ENCODE measurements around the gene SLC1A2.

The SLC1A2 gene

DNA sequence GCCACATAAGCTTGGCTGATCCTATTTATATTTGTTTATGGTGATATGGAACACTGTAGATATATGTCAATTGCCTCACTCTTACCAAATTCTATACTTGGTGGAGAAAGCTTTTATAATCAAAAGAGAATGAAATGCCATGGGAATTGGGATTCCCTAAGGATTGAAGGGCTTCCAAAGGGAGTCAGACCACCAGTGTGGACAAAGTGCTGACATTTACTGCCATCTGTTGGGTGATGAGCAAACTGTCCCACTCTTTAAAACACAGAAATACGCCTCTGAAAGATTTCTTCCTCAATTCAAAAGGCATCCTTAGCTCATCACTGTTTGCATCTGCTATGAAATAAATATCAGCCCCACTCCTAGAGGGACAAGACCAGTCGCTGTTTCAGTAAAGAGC is 7.1 kb downstream of the SLC1A2 start:
- DNase-seq: no peak

DNA sequence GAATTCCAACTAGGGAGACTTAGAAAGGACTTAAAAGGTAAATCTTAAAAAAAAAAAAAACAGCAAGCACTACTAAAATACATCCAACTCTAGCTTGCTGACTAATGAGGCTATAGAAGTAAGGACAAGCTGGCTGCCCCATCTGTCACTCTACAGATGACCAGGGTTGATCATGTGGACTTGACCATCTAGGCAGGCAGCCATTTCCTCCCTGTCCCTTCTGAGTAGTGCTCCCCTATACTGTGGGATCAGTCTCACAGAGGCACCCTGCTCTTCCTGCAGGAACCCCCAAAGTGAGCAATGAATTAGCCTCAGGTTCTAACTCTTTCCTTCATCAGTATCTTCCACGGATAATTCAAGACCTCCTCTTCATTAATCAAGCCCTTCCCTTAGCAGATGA is 12.3 kb downstream of the SLC1A2 start:
- no peak for DNase-seq

DNA sequence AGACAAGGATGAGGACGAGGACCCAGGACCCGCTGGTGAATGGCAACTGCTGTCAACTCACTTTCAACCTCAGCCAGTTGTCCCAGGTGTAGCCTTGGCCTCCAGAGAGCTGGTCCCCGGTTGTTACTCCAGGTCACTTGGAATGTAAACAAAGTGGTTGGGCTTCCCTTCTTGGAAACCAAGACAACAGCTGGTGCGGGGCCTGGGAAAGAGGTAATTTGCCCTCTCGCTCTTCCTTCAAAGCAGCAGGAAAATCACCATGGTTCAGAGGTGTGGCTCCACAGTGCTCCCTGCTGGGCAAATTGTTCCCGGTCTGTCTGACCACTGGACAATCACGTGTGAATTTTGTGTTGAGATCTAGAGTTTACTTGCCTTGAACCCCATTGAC is 15.0 kb downstream of the SLC1A2 start:
- peak; percentile 17 for DNase-seq

DNA sequence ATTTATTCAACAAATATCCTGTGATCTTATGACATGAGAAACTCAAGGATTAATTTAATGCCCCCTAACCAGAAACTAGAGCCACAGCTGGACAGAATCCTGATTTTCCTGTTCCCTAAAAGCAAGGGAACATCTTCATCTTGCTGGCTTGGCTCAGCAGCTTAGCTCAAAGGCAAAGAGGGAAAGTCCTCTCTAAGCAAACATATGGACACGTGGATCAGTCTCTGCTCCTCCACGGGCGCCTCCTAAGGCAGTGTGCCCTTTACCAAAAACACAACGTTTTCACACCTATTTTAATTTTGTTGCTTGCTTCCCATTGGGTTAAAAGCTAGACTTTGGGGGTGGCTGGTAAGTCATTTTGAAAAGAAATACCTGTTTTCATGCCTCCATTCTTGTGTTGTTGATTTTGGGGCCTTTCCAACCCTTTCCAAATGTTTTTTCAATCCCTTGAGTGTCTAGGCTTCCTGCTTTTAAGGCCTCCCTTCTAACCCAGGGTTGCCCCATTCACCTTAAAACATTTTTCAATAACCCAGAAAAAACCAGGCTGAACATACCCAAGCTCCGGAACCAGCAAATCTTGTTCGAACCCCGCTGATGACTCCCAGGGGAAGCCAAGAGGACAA is 15.5 kb downstream of the SLC1A2 start:
- no peak for DNase-seq

DNA sequence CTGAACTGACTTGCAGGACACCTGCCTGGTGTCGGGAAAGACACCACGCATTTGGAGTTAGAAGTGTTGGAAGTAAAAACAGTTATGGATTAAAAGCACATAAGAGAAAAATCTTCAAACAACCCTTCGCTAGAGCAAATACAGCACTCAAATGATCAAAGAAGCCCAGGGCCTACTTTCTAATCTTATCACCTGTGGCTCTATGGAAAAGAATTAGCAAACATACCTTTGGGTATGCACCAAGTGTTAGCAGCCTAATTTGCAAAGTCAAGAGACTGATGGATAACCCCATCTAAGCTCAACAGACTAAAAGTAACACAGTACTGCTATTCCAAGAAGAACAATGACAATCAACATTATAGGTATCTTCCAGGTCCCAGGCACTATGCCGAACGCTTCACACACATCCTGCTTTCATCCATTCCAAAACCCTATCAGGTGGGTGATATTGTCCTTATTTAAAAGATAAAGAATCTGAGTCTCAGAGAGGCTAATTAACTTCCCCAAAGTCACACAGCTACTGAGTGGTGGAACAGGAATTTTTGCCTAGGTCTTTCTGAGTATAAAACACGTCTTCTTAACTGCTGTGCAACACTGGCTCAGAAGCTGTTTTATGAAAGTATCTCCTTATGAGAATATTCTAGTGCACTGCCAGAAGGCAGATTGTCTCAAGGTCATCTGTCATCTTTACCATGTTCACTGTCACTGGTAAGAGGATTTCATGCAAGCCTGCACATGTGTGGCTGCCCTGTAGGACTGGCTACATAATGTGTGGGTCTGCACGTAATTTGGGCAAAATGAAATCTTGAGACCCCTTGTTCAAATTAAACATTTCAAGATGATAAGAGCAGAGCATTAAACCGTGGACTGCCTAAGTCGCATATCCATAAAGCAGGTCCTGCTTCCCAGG is 16.4 kb downstream of the SLC1A2 start:
- no peak for DNase-seq

DNA sequence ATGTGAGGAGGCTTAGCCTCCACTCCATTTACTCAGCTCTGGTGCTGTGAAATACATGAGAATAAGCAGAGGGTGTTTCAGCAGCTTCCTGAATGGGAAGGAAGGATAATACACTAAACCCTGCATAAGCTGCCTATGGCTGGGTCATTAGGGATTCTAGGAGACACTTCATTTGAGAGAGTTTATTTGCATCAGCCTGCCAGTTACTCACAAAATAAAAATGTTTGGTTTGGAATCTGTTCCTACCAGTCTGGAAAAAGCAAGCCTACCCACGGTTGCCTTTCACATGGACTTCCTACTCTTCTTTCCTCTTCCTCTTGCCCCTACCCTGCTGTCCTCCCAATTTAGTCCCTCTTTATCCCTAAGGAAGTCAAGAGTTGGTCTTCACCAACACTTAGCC is 20.5 kb downstream of the SLC1A2 start:
- DNase-seq: no peak

DNA sequence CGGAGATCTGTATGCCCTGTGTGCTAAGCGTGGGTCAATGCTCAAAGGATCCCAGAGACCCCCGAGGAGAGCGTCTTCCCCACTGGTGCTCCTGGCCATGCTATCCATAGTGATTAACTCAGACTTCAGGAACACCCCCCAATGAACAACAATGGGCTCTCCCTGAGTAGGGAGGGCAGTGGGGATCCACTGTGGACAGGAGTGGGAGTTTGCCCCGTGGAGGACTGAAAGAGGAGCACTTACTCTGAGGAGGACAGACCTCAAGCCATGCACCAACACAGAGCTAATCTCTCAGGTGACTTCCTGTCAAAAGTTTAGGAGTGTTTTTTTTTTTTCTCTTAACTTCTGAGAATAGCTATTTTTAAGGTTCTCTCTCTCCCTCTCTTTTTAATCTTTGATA is 24.4 kb downstream of the SLC1A2 start:
- DNase-seq: no peak

DNA sequence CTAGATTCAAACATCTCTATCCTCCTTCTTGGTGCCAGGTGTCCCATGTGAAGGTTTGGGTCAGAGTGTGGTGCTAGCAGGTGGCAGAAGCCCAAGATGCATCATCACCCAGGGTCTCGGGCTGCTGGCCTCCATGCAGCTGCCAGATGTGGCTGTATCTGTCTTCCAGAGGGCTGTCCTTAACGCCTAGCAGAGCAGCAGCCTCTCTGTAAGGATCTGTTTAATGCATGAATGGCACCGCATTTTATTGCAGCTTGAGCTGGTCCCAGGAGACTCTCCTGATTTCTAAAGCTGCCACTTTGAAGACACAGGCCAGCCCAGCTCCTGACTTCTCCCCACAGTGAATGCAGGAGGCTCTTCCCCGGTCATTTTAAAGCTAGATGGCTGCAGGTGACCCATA is 26.3 kb downstream of the SLC1A2 start:
- no peak for DNase-seq

DNA sequence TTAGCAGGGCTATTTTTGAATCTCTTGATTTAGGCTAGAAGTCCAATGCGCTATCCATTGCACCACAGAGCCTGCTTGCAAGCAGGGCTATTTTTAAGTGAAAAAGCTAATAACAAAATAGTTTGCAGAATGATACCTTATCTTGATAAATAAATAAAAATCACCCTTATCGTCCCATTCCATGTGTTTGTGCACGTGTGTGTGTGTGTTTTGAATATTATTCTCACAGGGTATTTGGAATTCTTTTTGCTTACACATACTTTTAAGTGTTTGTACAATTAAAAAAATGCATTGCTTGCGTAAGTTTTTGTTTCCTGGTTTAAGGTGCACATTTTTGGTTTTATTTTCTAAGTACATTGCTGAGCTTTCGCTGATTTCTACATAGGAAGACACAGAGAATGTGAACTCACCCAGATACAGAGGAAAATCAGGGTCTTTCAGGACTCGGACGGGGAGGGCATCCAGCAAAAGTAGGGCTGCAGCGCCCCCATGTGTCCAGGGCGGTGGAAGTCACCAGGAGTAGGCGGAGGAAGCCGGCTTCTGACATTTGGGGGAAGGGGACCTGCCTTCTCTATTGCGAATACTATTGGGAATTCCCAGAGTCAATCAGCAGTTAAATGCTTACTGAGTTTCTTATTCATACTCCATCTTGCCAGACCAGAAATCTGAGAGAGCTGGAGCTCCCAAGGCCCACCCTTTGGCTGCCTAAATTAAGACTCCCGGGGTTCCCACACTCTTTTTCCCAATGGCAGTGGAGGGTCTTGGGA is 27.3 kb downstream of the SLC1A2 start:
- peak; percentile 80 for DNase-seq

DNA sequence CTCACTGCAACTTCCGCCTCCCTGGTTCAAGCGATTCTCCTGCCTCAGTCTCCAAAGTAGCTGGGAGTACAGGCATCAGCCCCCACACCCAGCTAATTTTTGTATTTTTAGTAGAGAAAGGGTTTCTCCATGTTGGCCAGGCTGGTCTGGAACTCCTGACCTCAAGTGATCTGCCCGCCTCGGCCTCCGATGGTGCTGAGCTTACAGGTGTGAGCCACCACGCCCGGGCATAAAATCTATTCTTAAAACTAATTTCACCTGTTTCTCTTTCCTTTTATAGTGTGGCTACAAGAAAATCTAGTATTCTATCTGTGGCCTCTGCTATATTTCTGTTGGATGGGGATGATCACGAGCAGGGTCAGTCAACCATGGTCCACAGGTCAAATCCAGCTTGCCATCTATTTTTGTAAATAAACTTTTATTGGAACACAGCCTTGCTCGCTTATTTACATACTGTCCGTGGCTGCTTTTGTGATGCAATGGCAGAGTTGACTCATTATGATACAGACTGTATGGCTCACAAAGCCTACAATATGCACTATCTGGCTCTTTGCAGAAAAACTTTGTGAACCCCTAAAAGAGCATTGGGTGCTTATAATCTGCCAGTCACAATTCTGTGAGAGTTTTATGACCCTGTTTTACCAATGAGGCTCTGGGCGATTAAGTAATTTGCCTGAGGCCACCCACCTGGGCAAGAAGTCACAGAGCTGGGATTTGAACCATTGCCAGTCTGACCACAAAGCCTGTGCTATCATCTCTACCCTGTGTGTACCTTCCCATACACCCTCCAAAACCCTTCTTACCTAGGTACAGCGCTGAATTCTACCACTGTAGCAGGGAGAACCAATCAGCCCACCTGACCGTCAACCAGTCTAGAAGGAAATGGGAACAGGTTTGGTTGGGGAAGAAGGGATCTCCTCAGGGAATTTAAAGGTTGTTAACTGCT is 28.3 kb downstream of the SLC1A2 start:
- DNase-seq: no peak

DNA sequence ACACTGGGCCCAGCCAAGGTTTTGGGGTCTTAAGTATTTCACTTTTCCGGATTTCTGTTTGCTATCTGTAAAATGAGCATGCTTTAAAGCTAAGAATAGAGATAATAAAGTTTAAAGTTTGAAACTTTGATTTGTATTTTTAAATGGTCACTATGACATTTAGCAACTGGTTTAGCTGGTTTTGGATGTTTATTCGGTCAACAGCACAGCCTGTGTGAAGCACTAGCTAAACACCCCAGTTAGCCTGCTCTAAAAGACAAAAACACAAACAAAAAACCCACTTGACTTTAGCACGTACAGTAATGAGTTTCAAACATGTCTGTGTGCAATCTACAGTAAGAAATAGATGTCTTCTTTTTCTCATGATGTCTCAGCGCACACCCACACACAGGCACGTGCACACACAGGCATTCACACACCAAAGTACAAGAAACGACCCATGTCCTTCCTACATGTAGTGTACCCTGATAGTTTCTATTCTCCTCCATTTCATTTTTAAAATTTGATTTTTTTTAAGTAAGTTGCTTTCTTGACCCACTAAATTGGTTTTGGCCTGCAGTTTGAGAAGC is 29.4 kb downstream of the SLC1A2 start:
- no peak for DNase-seq

DNA sequence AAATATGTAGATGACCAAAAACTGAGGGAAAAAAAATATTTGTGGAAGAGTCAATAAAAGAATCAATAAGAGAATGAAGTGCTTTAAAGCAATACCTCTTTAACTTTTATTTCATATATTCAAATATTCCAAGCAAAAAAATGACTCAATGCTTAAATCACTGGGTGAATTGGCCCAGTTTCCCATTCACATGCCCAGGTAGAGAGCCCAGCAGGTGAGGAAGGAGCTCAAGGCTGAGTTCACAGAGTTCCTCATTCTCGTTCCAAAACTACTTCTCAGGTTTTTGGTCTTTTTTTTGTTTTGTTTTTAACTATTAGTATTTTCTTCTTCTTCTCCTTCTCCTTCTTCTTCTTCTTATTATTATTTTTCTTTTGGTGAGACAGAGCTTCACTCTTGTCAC is 30.2 kb downstream of the SLC1A2 start:
- no peak for DNase-seq

DNA sequence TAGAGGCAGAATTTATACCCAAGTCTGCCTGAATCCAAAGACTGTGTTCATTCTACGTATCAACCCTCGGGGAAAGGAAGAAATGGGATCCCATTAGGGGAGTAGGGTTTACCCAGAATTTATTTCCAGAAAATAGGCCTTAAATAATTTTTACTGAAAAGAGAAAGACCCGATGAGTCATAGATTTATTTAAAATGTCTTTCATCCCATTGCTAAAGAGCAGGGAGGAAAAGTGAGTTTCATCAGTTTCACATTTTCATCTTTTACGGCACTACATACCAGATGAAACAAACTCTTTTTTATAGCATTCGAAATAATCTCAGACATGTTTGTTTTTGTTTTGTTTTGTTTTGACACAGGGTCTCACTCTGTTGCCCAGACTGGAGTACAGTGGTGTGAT is 31.3 kb downstream of the SLC1A2 start:
- no peak for DNase-seq

DNA sequence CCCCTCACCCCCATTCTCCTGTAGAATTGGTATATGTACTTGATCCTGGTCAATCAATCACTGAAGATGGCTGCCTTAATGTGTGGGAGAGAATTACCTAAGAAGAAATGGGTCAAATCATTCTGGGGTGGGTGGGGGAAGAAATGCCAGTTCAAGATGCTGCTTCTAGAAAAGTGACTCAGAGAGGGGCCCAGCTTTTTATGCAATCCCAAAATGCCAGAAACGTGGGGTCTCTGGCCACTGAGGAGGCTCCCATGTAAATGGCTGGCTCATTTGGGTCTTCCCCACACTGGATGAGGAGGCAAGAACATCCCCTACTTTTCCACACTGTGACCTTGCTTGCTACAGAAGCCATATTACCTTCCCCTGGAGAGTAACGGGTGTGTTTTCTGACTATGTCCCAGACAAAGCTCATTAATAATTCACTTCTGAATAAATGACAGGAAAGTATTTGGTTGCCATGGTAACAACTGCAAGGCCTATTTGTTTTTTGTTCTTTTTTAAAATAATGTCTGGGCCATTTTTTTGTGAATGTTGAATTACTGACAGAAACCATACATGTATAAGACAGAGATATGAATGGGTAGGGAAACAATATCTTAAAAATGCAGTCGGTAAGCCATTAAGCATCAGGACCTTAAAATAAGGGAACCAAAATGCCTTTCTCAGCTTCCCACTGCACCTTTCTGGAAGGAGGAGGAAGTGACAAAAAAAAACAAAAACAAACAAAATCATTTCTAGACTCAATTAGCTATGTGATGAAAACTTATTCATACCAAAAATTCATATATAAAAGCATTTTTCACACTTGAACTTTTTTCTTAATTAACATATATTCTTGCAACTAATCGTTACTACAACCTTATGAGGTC is 32.0 kb downstream of the SLC1A2 start:
- peak; percentile 13 for DNase-seq

DNA sequence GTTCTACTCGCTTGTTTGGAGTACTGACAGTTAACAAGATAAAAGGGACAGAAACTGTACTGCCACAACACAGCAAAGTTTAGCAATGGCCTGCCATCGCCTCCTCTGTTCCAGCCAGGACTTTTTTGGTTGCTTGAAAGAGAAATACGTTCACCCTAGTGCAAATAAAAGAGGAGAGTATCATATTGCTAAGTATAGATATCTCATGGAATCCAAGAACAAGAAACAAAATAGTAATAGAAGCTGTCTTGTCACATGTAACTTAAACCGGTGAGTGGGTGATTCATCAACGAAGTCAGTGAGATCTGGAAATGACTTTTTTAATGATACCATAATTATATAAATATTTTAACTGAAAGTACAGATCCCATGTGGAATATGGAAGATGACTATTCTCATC is 35.4 kb downstream of the SLC1A2 start:
- DNase-seq: no peak

DNA sequence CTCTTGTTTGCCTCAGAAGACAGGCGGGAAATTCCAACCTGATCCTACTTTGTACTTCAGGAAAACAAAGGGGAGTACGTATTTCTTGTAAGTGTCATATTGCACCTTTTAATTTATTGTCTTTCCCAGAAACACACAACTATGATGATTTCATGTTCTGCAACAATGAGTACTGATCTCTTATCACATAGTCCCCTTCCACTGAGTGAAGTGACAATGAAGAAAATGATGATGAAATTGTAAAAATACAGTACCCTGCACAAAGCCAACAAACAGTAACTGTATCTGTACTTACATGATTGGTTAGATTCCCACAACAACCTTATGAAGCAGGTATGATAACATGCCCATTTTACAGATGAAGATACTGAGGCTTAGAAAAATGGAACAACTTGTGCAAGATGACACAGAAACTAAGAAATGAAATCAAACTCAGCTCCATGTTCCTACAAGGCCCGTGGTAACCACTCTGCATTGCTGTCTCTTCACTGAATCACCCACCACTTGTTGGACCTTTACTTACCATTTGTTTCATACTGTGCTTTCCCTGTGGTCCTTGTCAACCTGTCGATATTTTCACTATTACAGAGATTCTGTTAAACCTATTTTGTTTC is 37.5 kb downstream of the SLC1A2 start:
- DNase-seq: no peak

DNA sequence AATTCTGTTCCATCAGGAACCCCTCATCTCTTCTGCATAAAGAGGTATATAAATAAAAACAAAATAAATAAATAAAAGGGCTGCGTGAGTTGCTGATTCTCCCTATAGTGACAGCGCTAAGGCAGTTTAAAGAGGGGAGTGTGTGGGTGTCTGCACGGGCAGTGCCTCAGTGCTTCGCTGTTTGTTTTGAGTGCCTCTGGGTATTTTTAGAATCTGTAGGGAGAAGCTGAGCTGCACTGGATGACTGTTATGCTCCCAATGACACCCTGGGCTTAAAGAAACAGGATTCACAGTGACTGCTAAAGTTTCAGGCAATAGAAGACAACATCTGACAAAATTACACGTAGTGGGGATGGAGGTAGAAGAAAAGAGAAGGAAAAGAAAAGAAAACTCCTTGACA is 38.8 kb downstream of the SLC1A2 start:
- DNase-seq: no peak

DNA sequence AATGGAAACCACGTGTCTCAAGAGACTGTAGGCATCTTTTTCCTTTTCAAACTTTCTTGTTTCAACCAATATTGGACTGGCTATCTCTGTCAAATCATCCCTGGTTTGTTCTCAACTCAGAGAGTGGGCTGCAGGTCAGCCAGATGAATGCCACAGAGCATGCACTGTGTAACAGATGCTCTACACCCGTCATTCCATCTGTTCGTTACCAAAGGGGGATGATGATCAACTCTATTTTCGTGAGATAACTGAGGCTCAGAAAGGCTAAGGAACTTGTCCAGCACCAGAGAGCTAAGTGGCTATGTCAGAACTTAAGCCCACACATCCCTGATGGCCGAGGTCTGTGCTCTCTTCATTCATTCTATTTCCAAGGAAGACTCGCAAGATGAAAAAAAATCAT is 42.1 kb downstream of the SLC1A2 start:
- no peak for DNase-seq

DNA sequence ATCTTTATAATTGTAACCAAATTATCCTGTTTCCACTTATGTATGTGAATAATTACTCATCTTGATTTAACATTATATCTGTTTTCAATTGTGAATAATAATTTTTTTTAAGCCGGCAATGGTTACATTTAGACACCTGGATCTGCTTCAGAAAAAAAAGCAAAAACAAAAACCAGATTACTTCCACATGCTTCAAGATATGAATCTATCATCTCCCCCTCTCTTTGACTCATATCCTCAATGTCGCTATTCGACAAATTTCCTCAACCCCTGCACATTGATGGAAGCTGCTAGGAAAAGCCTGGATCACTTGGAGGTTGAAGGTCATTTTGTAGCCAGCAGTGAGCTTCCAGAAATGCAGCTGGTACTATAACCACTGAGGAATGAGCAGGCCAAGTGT is 42.7 kb downstream of the SLC1A2 start:
- no peak for DNase-seq

DNA sequence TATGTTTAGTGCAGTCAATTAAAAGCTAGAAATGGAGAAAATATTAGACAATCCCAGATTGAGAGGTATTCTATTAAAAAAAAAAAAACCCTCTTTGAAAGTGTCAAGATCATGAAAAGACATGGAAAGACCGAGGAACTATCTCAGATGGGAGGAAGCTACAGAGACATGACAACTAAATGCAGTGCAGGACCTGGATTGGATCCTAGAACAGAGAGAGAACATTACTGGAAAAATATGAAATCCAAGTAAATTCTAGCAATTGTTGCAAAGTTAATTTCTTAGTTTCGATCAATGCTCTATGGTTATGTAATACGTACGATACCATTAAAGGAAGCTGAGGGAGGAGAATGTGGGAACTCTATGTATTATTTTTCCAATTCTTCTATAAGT is 43.2 kb downstream of the SLC1A2 start:
- DNase-seq: no peak

Measured in CD4-positive, alpha-beta T cell treated with Interleukin-21 for 1 hour (primary cell).